GM19351 (cell line): ENCODE measurements around the gene MPP4.

Source experiments
- ATAC-seq: cut with Tn5 transposase; IDR thresholded peaks from one replicate; pipeline ENCODE4 v1.9.1; 2021; ENCODE audit warnings: mild to moderate bottlenecking, moderate library complexity; ENCODE audit not compliant: unreplicated experiment

Gene MPP4, protein sequence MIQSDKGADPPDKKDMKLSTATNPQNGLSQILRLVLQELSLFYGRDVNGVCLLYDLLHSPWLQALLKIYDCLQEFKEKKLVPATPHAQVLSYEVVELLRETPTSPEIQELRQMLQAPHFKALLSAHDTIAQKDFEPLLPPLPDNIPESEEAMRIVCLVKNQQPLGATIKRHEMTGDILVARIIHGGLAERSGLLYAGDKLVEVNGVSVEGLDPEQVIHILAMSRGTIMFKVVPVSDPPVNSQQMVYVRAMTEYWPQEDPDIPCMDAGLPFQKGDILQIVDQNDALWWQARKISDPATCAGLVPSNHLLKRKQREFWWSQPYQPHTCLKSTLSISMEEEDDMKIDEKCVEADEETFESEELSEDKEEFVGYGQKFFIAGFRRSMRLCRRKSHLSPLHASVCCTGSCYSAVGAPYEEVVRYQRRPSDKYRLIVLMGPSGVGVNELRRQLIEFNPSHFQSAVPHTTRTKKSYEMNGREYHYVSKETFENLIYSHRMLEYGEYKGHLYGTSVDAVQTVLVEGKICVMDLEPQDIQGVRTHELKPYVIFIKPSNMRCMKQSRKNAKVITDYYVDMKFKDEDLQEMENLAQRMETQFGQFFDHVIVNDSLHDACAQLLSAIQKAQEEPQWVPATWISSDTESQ

DNA sequence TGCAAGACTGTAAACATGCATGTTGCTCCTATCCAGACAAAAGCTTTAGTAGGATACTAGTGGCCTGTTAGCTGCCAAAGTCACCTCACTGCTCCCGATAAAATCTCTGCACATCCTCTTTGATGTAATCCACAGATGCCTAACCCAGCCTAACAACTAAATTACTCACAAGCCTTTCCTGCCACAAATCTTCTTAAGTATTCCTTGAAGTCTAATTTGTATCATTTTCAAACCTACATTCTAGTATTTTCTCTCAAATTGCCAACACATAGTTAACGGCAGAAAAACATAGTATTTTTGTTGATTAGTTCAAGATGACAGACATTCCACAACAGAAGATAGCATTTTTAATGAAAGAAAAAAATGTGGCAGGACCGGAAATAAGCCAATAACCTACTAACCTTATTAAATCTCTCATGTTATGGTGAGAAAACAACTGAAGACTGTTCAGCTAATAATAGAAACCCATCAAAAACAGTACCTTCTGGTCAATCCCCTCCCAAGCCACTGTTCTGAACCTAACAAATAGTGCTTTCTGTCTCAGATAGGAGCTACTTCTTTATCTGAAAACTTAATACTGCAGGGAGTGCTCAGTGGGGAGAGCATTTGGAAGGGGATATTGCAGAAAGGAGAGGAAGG, at the start of gene MPP4:
Gene MPP4 (minus strand): TSS at position 57 of the 639 bp plus-strand sequence. CDS start 4,690 bp downstream, outside the sequence.
- ATAC-seq = no peak

DNA sequence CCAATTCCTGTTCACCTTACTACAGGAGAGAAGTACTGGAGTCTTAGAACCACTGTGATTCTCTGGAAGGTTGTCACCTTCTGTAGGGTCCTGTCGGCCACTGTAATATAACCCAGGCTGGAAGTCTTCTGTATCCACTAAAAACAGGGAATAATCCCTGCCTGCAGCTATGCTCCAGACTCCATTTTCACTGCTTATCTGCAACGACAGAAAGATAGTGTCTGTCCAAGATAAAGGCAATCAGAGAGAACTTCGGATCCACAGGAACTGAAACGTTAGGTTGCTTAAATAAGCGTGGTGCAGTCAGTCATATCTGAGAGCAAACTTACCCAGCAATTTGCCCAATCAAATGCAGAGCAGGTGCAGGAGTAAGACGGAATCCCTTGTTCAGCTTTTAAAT, 48.1 kb upstream of the MPP4 start:
- no peak for ATAC-seq

DNA sequence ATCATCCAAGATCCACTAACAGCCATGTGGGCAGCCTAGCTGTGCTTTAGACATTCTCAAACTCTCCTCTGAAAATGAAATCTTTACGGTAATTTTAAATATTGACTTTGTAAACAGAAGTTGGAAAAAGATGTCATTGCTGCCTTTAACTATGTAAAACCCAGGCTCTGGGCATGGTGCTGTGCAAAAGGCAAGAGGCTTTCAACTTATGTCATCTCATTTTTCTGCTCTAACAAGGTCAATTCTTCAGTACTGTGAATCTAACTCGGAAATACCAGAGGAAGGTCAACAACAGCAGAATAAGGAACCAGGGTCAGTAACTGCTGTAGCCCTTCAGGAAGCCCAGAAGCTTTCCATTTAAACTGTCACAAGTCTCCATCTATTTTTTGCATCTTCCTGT, 37.0 kb upstream of the MPP4 start:
- no peak for ATAC-seq

DNA sequence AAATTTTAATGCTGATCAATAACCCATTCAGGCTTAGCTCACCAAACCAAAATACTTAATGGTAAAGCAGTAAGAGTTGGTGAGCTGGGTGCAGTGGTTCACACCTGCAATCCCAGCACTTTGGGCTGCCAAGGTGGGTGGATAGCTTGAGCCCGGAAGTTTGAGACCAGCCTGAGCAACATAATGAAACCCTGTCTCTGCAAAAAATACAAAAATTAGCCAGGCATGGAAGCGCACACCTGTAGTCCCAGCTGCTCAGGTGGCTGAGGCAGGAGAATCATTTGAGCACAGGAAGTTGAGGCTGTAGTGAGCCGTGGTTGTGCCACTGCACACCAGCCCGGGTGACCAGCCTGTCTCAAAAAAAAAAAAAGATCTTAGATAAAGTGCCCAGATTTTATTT, 35.7 kb upstream of the MPP4 start:
- no peak for ATAC-seq

DNA sequence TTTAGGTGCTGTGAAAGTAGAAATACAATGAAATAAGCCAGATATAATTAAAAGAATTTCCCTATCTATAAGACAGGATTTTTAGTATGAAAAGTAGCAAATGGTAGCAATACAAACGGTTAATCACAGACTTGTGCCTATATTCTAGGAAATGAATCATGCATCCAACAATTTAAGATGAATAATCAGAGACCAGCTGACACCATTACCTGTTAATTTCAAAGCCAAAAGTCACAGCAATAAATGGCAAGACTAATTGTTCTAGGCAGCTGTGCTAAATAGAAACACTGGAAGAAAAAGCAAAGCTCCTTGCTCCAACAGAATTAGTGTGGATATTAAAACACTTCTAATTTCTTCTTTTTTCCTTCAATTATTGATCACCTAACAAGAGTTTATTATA, 35.1 kb upstream of the MPP4 start:
- no peak for ATAC-seq

DNA sequence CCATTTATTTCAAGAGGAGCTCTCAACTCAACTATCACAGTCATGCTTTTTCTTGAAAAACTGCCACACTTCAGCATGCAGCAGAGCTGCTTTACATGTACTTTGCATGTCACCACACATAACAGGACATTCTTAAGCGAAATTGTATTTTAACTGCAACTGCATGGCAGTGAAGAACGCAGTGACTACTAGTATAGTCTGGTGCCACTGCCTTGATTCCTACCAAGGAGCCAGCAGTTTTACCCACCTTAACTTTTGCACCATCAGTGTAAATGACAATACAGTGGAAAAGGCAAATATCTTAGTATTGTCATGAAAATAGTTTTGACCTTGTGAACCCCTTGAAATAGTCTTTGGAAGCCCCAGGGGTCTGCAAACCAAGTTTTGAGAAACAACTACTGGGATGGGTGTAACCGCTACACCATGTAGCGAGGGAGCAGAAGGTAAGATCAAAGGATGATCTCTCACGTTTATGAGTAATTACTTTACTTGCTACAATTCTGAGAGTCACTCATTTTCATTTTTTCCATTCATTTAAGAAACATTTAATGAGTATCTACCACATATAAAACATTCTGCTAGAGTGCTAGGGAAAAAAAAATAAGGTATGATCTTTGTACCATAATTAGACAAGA, 32.3 kb upstream of the MPP4 start:
- no peak for ATAC-seq

DNA sequence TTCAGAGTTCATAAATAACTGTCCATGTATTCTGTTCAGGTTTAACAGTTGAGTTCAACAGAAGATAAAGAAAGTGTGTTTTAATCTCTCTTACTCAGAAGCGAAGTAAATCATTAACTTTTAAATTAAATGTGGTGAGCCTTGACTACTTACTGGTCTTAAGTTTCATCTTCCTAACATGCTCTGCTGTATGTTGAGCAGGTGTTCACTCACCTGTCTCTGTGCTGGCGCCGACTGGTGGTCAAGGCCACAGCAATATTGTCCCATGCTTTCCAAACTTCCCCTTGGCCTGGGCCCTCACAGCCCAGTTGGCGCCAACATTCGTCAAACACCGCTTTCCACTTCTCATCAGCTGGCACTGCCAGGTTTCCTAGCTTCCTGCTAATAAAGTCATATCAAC, 17.0 kb upstream of the MPP4 start:
- ATAC-seq = no peak

DNA sequence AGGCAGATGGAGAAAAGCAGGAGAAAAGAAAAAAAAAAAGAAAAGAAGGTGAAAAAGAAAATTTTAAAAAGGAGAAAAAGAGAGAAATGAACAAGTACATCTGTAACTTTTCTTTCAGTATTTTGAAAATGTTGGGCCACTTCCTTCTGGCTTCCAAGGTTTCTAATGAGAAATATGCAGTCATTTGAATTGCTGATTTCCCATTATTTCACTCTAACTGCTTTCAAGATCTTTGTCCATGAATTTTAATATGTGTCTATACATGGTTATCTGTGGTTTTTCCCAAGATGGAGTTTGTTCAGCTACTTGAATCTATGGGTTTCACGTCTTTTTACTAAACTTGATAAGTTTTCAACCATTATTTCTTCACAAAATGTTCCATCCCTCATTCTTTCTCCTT, 14.3 kb upstream of the MPP4 start:
- ATAC-seq = no peak

DNA sequence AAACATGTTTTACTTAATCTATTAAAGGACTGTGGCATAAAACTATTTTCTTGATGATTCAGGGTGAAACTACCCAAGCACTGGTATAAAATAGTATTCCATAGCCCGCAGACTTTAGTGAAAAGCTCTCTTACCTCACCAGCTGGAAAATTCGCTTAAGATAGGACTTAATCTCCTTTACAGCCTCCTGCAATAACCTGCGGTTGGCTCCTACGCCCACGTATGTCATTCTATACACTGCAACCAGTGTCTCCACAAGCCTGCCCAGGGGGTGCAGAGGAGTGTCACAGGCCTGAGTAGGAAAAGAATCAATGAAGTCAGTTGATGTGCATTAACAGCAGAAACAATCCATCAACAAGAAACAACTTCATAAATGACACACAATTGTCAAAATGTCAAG, 11.3 kb upstream of the MPP4 start:
- no peak for ATAC-seq

DNA sequence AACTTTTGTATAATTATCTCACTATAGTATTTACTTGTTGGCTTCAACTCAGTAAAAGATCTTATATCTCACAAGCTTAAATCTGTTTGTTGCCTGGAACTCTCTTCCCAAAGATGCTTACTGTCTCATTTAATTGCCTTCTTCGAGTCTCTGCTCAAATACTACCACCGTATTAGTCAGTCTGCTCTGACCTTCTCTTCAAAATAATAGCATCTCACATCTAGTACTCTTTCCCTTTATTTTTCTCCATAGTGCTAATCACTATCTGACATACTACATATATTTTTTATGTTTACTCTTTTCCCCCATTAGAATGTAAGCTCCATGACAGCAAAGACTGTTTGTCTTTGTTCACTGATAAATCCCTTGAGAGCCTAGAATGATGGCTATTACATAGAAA, 10.6 kb upstream of the MPP4 start:
- ATAC-seq = no peak

DNA sequence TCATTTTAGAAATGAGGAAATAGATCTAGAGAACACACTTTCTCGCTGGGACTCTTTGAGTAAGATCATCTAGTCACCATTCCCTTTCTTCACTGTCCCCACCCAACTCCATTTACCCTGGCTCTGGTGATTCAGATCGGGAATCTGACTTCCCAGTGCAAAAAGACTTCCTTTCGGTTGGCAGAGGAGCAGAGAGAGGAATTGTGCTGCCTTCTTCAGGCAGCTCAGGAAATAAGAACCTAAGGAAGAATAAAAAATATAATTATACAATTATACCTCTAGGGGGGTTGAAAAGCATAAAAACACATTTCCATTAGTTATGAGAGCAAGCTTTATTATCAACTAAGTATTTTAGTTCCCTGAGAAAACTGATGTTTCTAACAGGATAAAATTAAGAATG, 9.3 kb upstream of the MPP4 start:
- no peak for ATAC-seq

DNA sequence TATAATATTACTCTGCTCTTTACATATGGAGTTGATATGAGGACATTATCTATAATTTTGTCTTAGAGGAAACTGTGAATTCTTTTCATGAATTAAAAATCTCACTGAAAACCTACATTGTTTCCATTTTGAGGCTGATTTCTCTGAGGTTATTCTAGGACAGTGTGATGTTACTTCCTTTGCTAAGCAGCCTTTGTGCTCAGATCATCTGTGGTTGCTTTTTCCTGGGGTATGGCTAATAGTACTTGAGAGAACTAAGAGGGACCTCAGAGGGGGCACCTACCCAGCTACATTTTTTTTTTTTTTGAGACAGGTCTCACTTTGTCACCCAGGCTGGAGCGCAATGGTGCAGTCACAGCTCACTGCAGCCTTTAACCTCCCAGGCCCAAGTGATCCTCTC, 8.7 kb upstream of the MPP4 start:
- no peak for ATAC-seq

DNA sequence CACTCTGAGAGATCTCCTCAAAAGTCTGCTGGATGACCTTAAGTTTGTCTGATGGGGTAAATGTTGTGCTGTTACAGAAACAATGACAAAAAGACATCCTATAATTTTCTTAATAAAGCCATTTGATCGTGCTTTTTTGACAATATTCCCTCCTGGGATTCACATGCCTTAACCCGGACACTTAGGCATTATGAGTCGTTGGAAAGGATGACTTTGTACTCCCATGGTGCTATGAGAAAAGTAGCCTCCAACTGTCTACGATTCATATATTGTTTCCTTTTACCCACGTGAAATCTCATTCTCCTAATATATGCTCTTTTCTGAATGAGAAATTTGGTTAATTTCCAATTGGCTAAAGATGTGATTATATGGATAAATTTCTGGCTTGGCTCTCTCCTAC, 6.1 kb upstream of the MPP4 start:
- ATAC-seq = no peak

DNA sequence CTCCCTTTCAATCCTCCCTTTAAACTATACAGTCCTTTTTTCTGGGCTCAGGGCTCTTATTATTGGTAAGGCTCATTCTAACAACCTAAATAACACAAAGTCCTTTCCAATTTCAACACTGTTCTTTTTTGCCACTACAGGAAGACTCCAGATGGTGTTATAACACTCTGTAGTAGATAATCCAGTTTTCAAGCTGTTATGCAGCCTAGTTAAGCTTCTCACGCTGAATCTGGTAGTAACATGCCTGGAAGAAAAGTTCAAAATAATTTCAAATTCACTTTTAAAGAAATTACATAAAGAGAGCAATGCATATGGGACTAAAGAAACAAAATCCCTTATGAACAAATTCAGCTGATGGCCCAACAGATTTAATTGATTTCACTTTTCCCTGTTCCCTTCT, 3.2 kb upstream of the MPP4 start:
- no peak for ATAC-seq

DNA sequence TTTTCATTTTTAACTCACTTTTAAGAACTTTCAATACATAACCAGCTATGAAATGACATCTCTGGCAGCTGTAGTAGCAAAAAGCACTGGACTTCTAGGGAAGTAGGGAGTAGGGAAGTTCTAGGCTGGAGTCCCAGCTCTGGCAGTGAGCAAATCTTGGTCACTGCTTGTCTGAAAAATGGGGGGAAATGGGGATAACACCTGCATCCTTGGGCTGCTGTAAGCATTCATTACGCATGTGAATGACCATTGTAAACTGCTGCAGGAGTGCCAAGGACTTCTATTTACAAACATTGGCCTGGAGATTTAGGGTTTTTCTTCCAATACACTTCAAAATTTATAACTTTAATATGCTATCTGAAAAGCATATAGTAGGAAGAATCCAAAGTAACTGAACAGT, 972 bp upstream of the MPP4 start:
- no peak for ATAC-seq

DNA sequence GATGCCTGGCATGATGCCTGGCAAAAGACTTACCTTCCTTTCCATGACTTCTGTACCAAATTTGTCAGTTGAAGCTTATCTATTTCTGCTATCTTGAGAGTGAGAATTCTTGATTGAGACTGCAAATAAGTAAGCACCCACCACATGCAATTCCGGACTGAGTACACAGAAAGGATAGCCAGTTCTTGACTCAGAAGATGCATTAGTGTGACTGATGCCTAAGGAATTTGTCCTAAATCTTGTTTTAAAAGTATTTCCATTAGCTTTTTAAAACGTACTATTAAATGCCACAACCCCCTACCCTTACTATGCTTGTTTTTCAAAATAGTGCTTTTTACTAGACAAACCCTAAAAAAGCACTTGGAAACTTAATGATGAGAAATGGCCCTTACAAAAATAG, 545 bp downstream of the MPP4 start:
- no peak for ATAC-seq

DNA sequence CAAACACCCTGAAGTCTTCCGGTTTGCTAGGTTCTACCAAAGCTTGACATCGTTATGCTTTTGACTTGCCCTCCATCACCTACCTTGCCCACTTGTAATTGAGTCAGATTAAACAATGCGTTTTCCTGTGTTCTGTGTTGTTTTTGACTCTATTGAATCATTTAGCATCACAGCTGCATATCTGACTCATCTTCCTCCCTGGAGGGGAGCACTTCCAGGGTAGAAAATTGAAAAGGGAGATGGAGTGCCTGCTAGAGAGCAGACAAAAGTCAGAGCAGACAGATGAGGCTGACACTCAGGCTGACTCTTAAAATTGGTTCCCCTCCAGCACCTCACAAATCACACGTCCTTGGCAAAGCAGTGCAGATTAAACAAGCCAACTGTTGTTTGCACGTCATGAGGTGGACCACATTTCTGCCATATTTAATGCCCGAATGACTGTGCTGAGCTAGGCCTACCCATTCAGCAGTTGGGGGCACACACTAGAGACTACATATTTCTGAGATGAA, 2.2 kb downstream of the MPP4 start:
- ATAC-seq = no peak

DNA sequence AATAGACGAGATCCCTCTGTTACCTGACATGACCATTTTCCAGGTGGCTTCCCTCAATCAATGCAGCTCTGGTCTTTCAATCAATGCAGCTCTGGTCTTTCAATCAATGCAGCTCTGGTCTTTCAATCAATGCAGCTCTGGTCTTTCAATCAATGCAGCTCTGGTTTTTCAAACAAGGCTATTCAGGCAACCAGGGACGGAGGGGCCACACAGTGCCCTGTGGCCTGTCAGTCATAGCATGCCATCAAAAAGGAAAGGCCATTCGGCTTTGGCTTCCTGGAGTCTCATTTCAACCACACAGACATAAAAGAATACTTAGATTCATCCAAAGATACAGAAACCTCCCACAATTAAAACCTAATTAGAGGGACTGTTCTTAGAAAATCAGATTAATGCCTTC, 13.3 kb downstream of the MPP4 start:
- ATAC-seq = no peak

DNA sequence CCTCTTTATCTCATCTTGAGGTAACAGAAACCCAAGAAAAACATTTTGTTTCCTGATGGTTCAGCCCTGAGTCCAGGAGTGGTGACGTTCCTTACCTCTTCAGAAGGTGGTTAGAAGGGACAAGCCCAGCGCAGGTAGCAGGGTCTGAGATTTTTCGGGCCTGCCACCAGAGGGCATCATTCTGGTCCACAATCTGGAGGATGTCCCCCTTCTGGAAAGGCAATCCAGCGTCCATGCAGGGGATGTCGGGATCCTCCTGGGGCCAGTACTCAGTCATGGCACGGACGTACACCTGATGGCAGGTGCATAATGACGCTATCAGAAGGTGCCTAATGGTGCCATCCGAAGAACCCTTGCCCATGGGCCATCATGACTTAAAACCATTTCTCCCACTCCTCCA, 17.7 kb downstream of the MPP4 start:
- ATAC-seq = no peak

DNA sequence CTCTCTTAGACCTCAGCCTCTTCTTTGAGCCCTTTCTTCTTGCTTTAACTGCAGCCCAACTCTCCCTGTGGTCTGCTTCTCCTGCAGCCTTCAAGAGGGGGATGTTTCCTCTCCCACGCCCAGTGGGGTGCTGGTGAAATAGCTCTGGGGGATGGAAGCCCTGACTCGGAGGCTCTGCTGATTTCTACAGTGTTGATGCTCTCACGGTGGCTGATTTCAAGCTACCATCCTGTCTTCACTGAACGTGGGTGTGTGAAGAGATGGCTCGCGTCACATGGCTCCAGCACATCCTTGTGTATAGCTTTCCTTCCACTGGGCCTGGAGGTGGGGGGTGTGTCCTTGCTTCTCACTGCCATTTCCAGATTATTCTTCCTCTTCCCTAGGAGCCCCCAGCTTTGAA, 20.0 kb downstream of the MPP4 start:
- ATAC-seq = no peak

DNA sequence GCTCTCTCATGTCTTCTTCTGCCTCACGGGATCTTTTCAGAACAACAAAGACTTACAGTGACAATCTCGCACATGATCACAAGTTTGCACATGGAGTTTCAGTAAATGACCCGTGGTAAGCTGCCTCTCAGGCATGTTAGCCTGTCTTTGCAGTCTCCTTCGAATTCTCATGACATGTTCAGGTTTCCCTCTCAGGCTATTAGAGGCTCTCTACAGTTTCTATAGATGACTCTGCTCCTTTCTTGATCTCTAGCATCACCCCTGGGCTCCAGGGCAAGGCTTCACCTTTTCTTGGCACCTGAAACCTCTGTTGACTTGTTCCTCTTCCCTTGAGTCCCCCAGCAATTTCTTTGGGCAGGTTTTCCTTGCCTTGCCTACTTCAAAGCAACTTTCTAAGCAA, 23.0 kb downstream of the MPP4 start:
- no peak for ATAC-seq

DNA sequence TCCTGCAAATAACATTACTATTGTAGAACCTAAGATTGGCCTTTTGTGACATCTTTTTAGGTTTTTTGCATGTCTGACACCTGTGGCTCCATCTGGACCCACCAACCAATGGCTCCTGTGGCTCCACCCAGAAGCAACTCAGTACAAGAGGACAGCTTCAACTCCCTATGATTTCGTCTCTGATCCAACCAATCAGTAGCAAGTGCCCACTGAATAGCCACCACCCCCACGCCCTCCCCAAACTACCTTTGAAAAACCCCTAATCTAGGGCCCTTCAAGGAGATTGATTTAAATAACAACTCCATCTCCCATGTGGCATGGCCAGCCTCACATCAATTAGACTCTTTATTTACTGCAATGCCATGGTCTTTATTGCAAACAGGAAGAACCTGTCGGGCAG, 23.6 kb downstream of the MPP4 start:
- ATAC-seq = no peak
